Right atrium auricular region (tissue), 2 donors: ENCODE data around the gene MED1. TPM values are rescaled to one million over a fixed set of nuclear protein-coding genes. Genes with fewer than 3 reads are reported as not detected.
"Not testable (repeated sequence)": the region's sequence is repeated elsewhere in the genome, so short reads cannot be mapped to it uniquely, and the experiment has no call there.

Experiments
- DNase-seq: peaks from one replicate; pipeline ENCODE4 v3.0.0-alpha.2; 2019; ENCODE audit warnings: low spot score
- H3K27ac ChIP-seq, 2 donors: fragments of 200-600 bp; sonication (generic); 1 replicate in 1 of 2; 2 replicates in 1 of 2; pipeline ENCODE4 v1.5.1; 2016 to 2019
- H3K27me3 ChIP-seq, 2 donors: fragments of 200-600 bp; sonication (generic); one replicate each; pipeline versions ENCODE4 v1.5.1 to v1.6.0; 2017 to 2019
- H3K36me3 ChIP-seq: fragments of 200-600 bp; sonication (generic); one replicate; pipeline ENCODE4 v1.5.1; 2016
- H3K4me1 ChIP-seq, 2 donors: fragments of 200-600 bp; sonication (generic); one replicate each; pipeline versions ENCODE4 v1.5.1 to v1.6.0; 2017 to 2019
- H3K4me3 ChIP-seq, 2 donors: fragments of 200-600 bp; sonication (generic); 1 replicate in 1 of 2; 2 replicates in 1 of 2; pipeline ENCODE4 v1.5.1; 2017 to 2019; ENCODE audit warnings: mild to moderate bottlenecking in 1 of 2, moderate library complexity in 1 of 2
- H3K9me3 ChIP-seq, 2 donors: fragments of 200-600 bp; sonication (generic); one replicate each; pipeline ENCODE4 v1.5.1; 2019
- total RNA-seq, 2 donors: library from RNA; depleted of rRNA; stranded (reverse); fragments of >200 nt; gene quantifications; one replicate each; pipeline ENCODE4 v1.1.0, GENCODE V29; 2016
- TF ChIP-seq, protein P1 (sequence below), 2 donors: fragments of 200-600 bp; sonication (generic); IDR thresholded peaks; one replicate each; pipeline ENCODE4 v1.5.1; 2019; ENCODE audit warnings: antibody characterized with exemption in 2 of 2

Gene MED1
- 10 to 100 TPM; 15.9 to 19.0 TPM for total RNA-seq

DNA sequence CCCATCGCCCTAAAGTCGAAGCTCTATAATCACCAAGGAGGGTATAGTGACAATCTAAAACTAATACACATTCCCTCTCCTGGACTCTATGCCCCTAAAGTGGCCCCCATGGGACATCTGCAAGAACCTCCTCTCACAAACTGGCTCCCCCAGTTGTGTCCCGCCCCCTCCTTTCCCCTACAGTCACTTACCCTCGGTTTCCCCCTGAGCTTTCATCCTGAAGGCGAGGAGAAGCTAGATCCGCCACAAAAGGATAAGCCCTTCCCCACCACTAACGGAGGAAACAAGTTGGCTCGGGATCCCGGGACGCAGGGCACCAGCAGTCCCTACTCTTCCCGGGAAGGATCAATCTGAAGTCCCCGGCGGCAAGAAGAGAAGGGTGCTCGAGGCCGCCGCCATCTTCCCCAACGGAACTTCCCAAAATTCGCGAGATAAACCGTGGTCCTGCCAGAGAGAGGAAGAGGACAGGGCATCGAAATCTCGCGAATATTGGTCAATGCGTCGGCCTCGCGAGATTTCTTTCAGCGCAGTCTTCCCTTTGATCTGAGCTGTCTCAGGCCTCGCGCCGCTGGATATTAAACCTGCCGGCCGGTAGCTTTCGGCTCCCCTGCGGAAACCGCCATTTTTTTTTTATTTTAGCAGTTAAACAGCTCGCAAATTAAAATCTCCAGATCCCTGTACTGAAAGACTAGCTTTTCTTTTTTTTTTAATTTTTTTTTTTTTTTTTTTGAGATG is at the start of gene MED1:
Gene MED1, minus strand, starts transcription at position 417 of the 735 bp plus-strand sequence. Its CDS starts 201 bp downstream, at position 216.
- H3K4me1 ChIP-seq = peaks cover 0 to 15% of the 10 kb centered on the region in 2 donors
- H3K36me3 ChIP-seq = peaks cover 18% of the 10 kb centered on the region
- H3K27ac ChIP-seq = peak within 1 kb of the TSS; percentile 75 to 85
- TF ChIP-seq, protein P1, sequence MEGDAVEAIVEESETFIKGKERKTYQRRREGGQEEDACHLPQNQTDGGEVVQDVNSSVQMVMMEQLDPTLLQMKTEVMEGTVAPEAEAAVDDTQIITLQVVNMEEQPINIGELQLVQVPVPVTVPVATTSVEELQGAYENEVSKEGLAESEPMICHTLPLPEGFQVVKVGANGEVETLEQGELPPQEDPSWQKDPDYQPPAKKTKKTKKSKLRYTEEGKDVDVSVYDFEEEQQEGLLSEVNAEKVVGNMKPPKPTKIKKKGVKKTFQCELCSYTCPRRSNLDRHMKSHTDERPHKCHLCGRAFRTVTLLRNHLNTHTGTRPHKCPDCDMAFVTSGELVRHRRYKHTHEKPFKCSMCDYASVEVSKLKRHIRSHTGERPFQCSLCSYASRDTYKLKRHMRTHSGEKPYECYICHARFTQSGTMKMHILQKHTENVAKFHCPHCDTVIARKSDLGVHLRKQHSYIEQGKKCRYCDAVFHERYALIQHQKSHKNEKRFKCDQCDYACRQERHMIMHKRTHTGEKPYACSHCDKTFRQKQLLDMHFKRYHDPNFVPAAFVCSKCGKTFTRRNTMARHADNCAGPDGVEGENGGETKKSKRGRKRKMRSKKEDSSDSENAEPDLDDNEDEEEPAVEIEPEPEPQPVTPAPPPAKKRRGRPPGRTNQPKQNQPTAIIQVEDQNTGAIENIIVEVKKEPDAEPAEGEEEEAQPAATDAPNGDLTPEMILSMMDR (IDR thresholded peaks at IDR 0.05) = no peak
- no peaks in the 10 kb centered on the region for H3K27me3 ChIP-seq
- H3K4me3 ChIP-seq = peak within 1 kb of the TSS; percentile 69 to 82
- DNase-seq = peak; percentile 94
- H3K9me3 ChIP-seq = no peaks in the 10 kb centered on the region

DNA sequence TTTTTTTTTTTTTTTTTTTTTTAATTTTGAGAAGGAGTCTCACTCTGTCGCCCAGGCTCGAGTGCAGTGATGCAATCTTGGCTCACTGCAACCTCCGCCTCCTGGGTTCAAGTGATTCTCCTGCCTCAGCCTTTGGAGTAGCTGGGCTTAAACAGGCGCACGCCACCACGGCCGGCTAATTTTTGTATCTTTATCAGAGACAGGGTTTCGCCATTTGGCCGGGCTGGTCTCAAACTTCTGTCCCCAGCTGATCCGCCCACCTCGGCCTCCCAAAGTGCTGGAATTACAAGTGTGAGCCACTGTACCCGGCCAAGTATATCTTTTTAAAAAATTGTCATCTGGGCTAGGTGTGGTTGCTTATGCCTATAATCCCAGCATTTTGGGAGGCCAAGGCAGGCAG is 45.9 kb upstream of the MED1 start:
- peaks cover 59% of the 10 kb centered on the region for H3K36me3 ChIP-seq
- H3K27ac ChIP-seq, H3K27me3 ChIP-seq, DNase-seq, H3K4me3 ChIP-seq, H3K4me1 ChIP-seq, H3K9me3 ChIP-seq: not testable (repeated sequence)

GRCh38 chr17:39487946-39488345 is 36.9 kb upstream of the MED1 start:
- Histone ChIP-seq H3K4me3 (no peak overlapping the region), H3K9me3 (no peaks in the 10 kb centered on the region), H3K27ac (no peak overlapping the region), H3K36me3 (peaks cover 25% of the 10 kb centered on the region), H3K4me1 (no peaks in the 10 kb centered on the region), H3K27me3 (no peaks in the 10 kb centered on the region)
- TF ChIP-seq, protein P1 (IDR thresholded peaks at IDR 0.05) = no peak
- no peak for DNase-seq

- H3K4me3 ChIP-seq, H3K9me3 ChIP-seq, H3K27me3 ChIP-seq, DNase-seq, H3K4me1 ChIP-seq, H3K27ac ChIP-seq: not testable (repeated sequence)
- H3K36me3 ChIP-seq = peaks cover 20% of the 10 kb centered on the region
Measured at GRCh38 chr17:39487490-39487889, 36.4 kb upstream of the MED1 start.

- TF ChIP-seq, protein P1 (IDR thresholded peaks at IDR 0.05) = no peak
- Histone ChIP-seq H3K27ac (no peak overlapping the region), H3K27me3 (no peaks in the 10 kb centered on the region), H3K4me1 (no peaks in the 10 kb centered on the region), H3K36me3 (peaks cover 9% of the 10 kb centered on the region), H3K9me3 (no peaks in the 10 kb centered on the region), H3K4me3 (no peak overlapping the region)
- no peak for DNase-seq
Measured at GRCh38 chr17:39486242-39486641, 35.2 kb upstream of the MED1 start.

- Histone ChIP-seq H3K27ac (no peak overlapping the region), H3K27me3 (no peaks in the 10 kb centered on the region), H3K36me3 (peaks cover 2% of the 10 kb centered on the region), H3K4me3 (no peak overlapping the region), H3K9me3 (no peaks in the 10 kb centered on the region), H3K4me1 (no peaks in the 10 kb centered on the region)
- no peak for DNase-seq
- TF ChIP-seq, protein P1 (IDR thresholded peaks at IDR 0.05) = no peak
Measured at GRCh38 chr17:39485555-39485954, 34.5 kb upstream of the MED1 start.

- TF ChIP-seq, protein P1 (IDR thresholded peaks at IDR 0.05) = no peak
- no peak overlapping the region for H3K4me3 ChIP-seq
- H3K4me1 ChIP-seq = no peaks in the 10 kb centered on the region
- H3K36me3 ChIP-seq = no peaks in the 10 kb centered on the region
- no peak overlapping the region for H3K27ac ChIP-seq
- no peaks in the 10 kb centered on the region for H3K27me3 ChIP-seq
- no peaks in the 10 kb centered on the region for H3K9me3 ChIP-seq
- no peak for DNase-seq
Measured at GRCh38 chr17:39484178-39484577, 33.1 kb upstream of the MED1 start.
